ENCODE data around the gene TTPAL.

Gene TTPAL

GRCh38 chr20:44454306-44454963, 21.2 kb upstream of the TTPAL start:
- Histone ChIP-seq H3K27me3 (ENCODE audit: insufficient read depth, poor library complexity, severe bottlenecking) (no peaks in the 10 kb centered on the region), H3K4me3 (replicated peaks; ENCODE audit: insufficient read depth, low read length) (no peak overlapping the region), H3K27ac (replicated peaks) (no peak overlapping the region)
- TF ChIP-seq GABPA (IDR thresholded peaks at IDR 0.05; ENCODE audit: low read depth) (no peak), CTCF (IDR thresholded peaks at IDR 0.05; ENCODE audit: insufficient read depth, low read length) (no peak), POLR2AphosphoS5 (IDR thresholded peaks at IDR 0.05; ENCODE audit: low read depth) (no peak), REST (IDR thresholded peaks at IDR 0.05; ENCODE audit: insufficient replicate concordance, low read depth) (no peak), SPI1 (IDR thresholded peaks at IDR 0.05; ENCODE audit: borderline replicate concordance, low read depth) (no peak)
- DNase-seq (ENCODE audit: low read depth in 1 of 2, low spot score in 1 of 2), result no peak

- no peak for TF ChIP-seq REST (IDR thresholded peaks at IDR 0.05; ENCODE audit: insufficient replicate concordance, low read depth)
- no peak for TF ChIP-seq SPI1 (IDR thresholded peaks at IDR 0.05; ENCODE audit: borderline replicate concordance, low read depth)
- TF ChIP-seq GABPA (IDR thresholded peaks at IDR 0.05; ENCODE audit: low read depth), result no peak
- TF ChIP-seq CTCF (IDR thresholded peaks at IDR 0.05; ENCODE audit: insufficient read depth, low read length), result no peak
- TF ChIP-seq POLR2AphosphoS5 (IDR thresholded peaks at IDR 0.05; ENCODE audit: low read depth), result no peak
- no peak overlapping the region for H3K27ac ChIP-seq (replicated peaks)
- DNase-seq (ENCODE audit: low read depth in 1 of 2, low spot score in 1 of 2), result no peak
- no peaks in the 10 kb centered on the region for H3K27me3 ChIP-seq (ENCODE audit: insufficient read depth, poor library complexity, severe bottlenecking)
- no peak overlapping the region for H3K4me3 ChIP-seq (replicated peaks; ENCODE audit: insufficient read depth, low read length)
Measured at GRCh38 chr20:44455126-44455525, 20.5 kb upstream of the TTPAL start.

- Histone ChIP-seq H3K27ac (replicated peaks) (no peak overlapping the region), H3K4me3 (replicated peaks; ENCODE audit: insufficient read depth, low read length) (no peak overlapping the region), H3K27me3 (ENCODE audit: insufficient read depth, poor library complexity, severe bottlenecking) (no peaks in the 10 kb centered on the region)
- TF ChIP-seq POLR2AphosphoS5 (IDR thresholded peaks at IDR 0.05; ENCODE audit: low read depth) (no peak), SPI1 (IDR thresholded peaks at IDR 0.05; ENCODE audit: borderline replicate concordance, low read depth) (no peak), CTCF (IDR thresholded peaks at IDR 0.05; ENCODE audit: insufficient read depth, low read length) (no peak), REST (IDR thresholded peaks at IDR 0.05; ENCODE audit: insufficient replicate concordance, low read depth) (no peak), GABPA (IDR thresholded peaks at IDR 0.05; ENCODE audit: low read depth) (no peak)
- DNase-seq (ENCODE audit: low read depth in 1 of 2, low spot score in 1 of 2), result no peak
Measured at GRCh38 chr20:44456611-44457010, 19.1 kb upstream of the TTPAL start.

Data from HL-60 (cell line).